ENCODE results near the gene HIPK1. TPM values are rescaled to one million over a fixed set of nuclear protein-coding genes. Genes with fewer than 3 reads are reported as not detected.

The HIPK1 gene
- 56.1 TPM for total RNA-seq

DNA sequence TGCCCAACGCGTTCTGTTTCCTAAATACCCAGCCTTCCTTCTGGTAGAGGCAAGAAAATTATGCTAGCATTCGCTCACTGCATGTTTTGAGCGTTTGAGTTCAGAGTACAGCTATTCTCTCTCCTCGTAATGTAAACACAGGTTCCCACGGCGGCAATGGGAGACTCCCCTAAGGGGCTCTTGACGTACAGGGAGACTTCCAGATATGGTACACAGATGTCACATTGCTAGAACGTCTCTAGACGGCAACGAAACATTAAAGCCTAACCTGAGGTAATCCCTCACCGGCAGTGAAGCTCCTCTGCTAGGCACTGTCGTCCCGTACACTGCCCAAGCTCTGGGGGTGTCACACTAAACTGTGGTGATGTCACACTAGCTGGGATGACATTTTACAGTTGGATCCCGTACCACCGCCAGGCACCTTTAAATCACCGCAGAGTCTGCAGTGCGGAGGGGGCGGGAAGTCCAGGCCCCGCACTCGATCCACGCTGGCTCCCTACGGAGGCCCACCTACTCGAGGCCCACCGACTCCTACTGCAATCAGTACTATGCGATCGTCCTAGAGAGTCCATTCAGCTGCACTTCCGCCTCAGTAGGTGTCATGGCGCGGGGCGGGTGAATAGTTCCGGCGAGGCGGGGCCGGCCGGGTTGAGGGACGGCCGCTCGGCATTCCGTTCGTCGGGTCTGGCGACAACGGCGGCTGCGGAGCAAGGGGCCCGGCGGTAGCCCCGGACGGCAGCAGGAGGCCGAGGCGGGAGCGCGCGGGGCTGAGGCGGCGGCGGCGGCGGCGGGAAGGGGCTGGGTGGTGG is at the start of gene HIPK1:
Gene HIPK1 (plus strand): TSS at position 384 of the 809 bp plus-strand sequence.

DNA sequence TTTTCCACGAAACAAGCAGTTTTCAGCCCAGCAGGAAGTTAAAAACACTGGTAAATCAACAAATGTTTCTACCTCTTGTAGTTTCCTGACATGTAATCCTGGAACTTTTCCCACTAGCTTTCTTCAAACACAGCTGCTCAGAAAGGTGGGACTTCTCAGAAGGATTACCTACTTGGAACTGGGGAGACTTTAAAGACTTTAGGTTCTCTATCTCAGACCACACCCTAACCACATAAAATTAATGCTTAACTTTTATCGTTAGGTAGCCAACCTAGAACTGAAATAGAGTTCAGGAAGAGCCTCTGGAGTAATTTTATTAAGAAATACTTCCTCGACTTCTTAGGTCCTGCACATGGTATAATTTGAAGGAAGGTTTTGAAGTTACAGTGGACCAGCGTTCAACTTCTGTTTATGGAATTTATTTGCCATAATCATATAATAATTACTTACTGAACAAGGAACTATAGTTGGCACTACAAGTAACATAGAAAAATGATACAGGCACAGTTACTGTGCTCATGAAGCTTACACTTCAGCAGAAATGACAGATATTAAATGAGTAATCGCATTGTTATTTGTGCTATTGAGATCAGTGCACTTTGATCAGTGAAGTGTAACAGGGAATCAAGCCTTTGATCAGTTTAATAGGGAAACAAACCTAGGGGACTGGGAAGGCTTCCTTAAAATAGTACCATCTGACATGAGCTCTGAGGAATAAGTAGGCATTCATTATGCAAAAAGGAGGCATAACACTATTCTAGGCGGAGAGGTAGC is 41.5 kb upstream of the HIPK1 start, which contains the start of gene BCL2L15:
Gene BCL2L15 (minus strand): TSS at position 180 of the 774 bp plus-strand sequence. CDS start 206 bp downstream, outside the sequence.

DNA sequence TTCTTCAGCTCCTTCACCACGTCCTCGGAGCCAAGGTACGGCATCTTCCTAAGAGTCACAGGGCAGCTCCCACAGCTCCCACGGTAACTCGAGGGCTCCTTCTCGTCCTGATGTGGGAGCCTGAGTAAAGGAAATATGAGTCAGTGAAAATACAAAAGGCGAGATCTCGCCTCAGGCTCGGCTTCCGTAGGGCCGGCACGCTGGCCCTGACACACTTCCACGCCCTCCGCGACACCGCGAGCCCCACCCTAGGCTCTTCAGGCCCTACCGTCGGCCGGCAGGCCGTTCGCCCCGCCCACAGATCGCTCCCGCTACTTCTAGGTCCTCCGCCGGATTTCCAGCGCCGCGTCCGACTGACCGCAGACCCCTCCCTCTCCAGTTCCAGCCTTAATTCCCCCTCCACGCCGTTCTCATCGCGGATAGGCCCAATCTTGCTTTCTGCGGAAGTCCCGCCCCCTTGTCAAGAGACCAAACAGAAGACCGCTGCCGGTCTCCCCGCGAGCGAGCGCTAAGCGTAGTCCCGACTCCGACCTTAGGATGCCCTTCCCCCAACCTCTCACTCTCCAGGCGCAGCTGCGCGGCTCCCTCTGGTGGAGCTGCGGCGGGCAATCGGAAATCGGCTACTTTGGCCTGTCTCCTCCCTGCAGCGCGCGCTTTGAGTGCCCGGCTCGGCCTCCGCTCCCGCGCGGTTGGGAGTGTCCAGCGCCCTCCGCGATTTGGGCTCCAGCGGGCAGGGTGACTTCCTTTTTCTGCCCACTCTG is 24.3 kb upstream of the HIPK1 start, which contains the start of the genes AP4B1 and DCLRE1B:
Gene AP4B1 (minus strand): TSS at position 126 of the 761 bp plus-strand sequence. CDS start 82 bp downstream, at position 44.
Gene DCLRE1B (plus strand): TSS at position 653 of the 761 bp plus-strand sequence. CDS start 261 bp downstream, outside the sequence.

DNA sequence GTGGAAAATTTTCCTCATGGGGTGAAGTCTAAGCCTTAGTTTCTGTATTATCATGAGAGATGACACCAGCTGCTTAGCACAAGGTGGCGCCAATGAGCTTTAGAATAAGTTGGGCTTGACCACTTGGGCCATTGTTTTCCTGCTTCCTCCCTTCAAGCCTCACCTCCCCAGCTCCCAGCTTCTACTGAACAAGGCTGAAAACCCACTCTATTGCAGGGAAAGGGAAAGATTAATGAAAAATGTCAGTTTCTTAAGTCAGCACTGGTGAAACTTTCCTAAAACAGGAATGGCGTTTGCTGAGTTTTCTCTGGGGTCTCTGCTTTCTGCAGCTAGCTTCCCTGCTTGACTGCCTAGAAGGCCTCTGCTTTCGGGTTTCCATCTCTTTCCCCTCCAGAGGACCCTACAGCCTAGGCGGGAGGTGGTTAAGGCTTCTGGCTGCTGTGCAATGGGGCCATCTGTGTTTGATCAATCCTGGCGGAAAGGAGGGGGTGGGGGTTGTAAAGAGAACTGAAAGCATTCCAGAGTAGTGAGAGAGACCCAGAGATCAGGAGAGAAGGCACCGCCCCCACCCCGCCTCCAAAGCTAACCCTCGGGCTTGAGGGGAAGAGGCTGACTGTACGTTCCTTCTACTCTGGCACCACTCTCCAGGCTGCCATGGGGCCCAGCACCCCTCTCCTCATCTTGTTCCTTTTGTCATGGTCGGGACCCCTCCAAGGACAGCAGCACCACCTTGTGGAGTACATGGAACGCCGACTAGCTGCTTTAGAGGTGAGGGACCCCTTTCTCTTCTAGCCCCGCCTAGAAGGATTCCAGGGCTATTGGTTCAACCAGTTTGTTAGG is 50.0 kb downstream of the HIPK1 start, which contains the start of gene OLFML3:
Gene OLFML3 (plus strand): TSS at position 612 of the 840 bp plus-strand sequence. CDS start 43 bp downstream, at position 655.

Other genes with a start within 250 kb of the HIPK1 start
- gene PHTF1, start 169.8 kb upstream of the HIPK1 start, total RNA-seq: 33.2 TPM
- 57.2 TPM for gene RSBN1, start 116.8 kb upstream of the HIPK1 start, total RNA-seq
- 0.92 TPM for gene PTPN22, start 57.6 kb upstream of the HIPK1 start, total RNA-seq
- gene BCL2L15, start 41.7 kb upstream of the HIPK1 start, total RNA-seq: 0.69 TPM
- gene AP4B1, start 24.5 kb upstream of the HIPK1 start, total RNA-seq: 26.8 TPM
- gene DCLRE1B, start 24.0 kb upstream of the HIPK1 start, total RNA-seq: 7.2 TPM
- gene OLFML3, start 50.1 kb downstream of the HIPK1 start, total RNA-seq: 19.8 TPM
- 19.1 TPM for gene SYT6, start 224.5 kb downstream of the HIPK1 start, total RNA-seq